GM19240 (cell line): ENCODE measurements around the gene DYNC2H1.

Experiments used
- DNase-seq: peaks from one replicate; pipeline ENCODE4 v3.0.0; 2011; ENCODE audit warnings: low spot score; ENCODE audit not compliant: insufficient read length

DYNC2H1 gene

GRCh38 chr11:103272876-103273275 lies 163.7 kb downstream of the DYNC2H1 start:
- no peak for DNase-seq

- DNase-seq, result no peak
These were observed 164.8 kb downstream of the DYNC2H1 start for GRCh38 chr11:103274025-103274424.

GRCh38 chr11:103279821-103280220 lies 170.6 kb downstream of the DYNC2H1 start:
- DNase-seq, result no peak

GRCh38 chr11:103281301-103281700 lies 172.1 kb downstream of the DYNC2H1 start:
- no peak for DNase-seq

GRCh38 chr11:103284260-103284659 lies 175.0 kb downstream of the DYNC2H1 start:
- no peak for DNase-seq

GRCh38 chr11:103294516-103294915 lies 185.3 kb downstream of the DYNC2H1 start:
- DNase-seq, result no peak

- DNase-seq, result no peak
These were observed 186.5 kb downstream of the DYNC2H1 start for GRCh38 chr11:103295704-103296103.

- DNase-seq, result no peak
These were observed 188.7 kb downstream of the DYNC2H1 start for GRCh38 chr11:103297900-103298299.

GRCh38 chr11:103315248-103315647 lies 206.0 kb downstream of the DYNC2H1 start:
- no peak for DNase-seq

- DNase-seq, result no peak
These were observed 207.9 kb downstream of the DYNC2H1 start for GRCh38 chr11:103317118-103317517.

- DNase-seq, result no peak
These were observed 213.6 kb downstream of the DYNC2H1 start for GRCh38 chr11:103322821-103323220.

GRCh38 chr11:103325686-103326069 lies 216.5 kb downstream of the DYNC2H1 start:
- DNase-seq, result no peak

- peak; percentile 2 for DNase-seq
These were observed 217.0 kb downstream of the DYNC2H1 start for GRCh38 chr11:103326070-103326794.

GRCh38 chr11:103327721-103328120 lies 218.5 kb downstream of the DYNC2H1 start:
- no peak for DNase-seq

GRCh38 chr11:103332409-103332808 lies 223.2 kb downstream of the DYNC2H1 start:
- DNase-seq, result no peak

GRCh38 chr11:103338621-103339484 lies 229.6 kb downstream of the DYNC2H1 start:
- DNase-seq, result no peak

- no peak for DNase-seq
These were observed 230.2 kb downstream of the DYNC2H1 start for GRCh38 chr11:103339485-103339857.

- DNase-seq, result no peak
These were observed 231.7 kb downstream of the DYNC2H1 start for GRCh38 chr11:103340956-103341355.

- DNase-seq, result no peak
These were observed 235.7 kb downstream of the DYNC2H1 start for GRCh38 chr11:103344886-103345285.

GRCh38 chr11:103349595-103349994 lies 240.4 kb downstream of the DYNC2H1 start:
- DNase-seq, result no peak

- DNase-seq, result no peak
These were observed 245.4 kb downstream of the DYNC2H1 start for GRCh38 chr11:103354656-103355055.

- DNase-seq, result no peak
These were observed 249.0 kb downstream of the DYNC2H1 start for GRCh38 chr11:103358251-103358650.

GRCh38 chr11:103359216-103359615 lies 250.0 kb downstream of the DYNC2H1 start:
- no peak for DNase-seq
